ENCODE results near the gene NHSL2.
"Not testable (repeated sequence)": the region's sequence is repeated elsewhere in the genome, so short reads cannot be mapped to it uniquely, and the experiment has no call there.

Gene NHSL2

GRCh38 chrX:72041871-72042851 is 131.5 kb downstream of the NHSL2 start:
- DNase-seq (ENCODE audit: low read depth, low spot score), result no peak

- no peak for DNase-seq (ENCODE audit: low read depth, low spot score)
These were observed 132.2 kb downstream of the NHSL2 start for GRCh38 chrX:72042852-72043248.

GRCh38 chrX:72043636-72044035 is 133.0 kb downstream of the NHSL2 start:
- no peak for DNase-seq (ENCODE audit: low read depth, low spot score)

DNA sequence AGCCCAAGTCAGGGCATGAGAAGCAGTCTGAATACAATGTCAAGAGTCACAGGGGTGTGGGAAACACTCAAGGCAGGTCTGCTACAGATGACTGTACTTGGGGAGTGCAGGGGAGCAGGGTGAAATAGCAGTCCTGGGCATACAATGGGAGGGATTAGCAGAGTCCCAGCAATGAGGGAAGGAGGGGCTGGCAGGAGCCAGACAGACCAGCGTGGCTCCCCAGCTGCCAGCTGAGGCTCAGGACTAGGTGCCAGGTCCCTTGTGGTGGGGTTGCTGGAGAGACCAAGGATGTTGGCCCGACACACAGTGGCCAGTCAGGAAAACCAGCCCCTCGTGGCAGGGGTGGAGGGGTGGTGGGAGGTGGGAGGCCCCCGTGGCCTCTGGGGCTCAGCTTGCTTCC is 134.5 kb downstream of the NHSL2 start:
- no peak for DNase-seq (ENCODE audit: low read depth, low spot score)

DNA sequence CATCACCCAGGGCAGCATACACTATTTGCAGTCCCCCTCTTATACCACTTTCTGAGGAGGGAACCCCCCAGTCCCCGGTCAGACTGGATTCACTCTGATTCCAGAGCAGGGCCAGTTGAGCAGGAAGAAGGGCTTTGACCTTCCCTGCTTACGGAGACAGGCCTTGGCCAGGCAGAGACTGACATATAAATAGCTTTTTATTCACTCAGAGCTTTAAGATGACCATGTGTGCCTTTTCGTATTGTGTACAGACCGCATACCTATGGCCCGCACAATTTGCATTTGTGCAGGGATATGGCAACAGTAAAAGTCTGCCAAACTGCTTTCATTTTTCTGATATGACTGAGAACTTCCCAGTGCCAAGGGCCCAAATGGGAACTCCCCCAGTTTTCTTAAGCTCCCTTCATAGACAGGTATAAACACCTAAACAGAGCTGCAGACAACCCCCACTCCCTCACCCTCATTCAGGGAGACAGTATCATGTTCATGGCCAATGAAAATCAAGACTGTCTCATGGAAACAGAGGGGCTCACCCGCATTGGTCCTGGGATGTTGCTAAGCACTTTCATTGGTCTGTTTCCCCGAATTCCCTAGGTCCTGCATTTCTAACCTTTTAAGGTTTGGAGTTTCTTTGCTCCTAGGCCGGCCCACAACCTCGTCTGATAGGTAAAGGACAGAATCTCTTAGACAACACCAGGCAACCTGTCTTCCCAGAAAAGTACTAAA is 135.1 kb downstream of the NHSL2 start:
- no peak for DNase-seq (ENCODE audit: low read depth, low spot score)

DNA sequence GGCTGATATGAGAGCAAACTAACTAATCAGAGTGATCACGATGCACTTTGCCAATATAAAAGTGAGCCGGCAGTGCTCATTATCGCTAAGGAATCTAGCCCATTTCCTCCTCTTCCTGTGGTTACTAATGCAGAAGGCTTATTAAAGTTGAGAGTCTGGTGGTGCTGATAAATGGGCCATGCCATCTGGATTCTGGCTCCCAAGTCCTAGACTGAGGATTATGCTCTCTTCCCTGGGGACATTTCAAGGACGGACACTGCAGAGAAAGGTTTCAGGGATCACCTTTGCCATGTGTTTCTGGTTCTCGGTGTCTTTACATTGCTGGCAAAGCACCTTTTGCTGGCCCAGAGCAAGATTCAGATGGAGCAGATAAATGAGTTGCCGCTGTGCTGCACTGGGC is 135.8 kb downstream of the NHSL2 start:
- DNase-seq (ENCODE audit: low read depth, low spot score), result no peak

DNA sequence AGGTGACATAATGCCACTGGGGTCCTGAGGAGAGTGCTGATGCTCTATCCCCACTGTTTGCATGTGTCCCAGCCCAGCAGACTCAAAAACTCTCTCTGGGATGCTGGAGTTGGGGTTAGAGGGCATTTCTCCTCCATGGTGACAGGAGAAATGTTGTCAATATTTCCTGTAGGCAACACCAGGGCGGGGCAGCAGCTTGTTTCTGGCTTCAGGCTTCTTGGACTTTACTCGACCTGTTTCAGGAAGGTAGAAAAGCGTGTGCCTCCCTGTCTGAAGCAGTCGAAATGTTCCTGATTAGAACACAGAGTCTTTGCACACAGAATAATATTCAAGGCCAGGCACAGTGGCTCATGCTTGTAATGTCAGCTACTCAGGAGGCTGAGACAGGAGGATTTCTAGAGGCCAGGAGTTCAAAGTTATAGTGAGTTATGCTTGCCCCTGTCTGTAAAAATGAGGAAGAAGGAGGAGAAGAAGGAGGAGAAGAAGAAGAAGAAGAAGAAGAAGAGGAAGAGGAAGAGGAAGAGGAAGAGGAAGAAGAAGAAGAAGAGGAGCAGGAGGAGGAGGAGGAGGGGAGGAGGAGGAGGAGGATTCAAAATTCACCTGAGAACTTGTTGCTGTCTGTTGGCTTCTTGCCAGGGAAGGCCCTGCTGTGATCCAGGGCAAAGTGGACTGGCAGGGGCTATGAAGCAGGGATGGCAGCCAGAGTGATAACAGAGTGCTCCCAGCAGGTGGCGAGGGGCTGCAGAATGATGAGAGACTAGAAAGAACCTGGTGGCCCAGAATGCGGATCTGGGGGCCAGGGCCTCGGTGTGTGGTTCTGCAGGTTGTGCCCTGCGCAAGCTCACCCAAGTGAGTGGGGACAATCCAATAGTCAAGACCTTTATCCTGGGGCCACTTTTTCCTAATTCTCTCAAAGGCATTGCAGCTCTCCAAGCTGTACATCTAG is 138.1 kb downstream of the NHSL2 start:
- no peak for DNase-seq (ENCODE audit: low read depth, low spot score)

- DNase-seq (ENCODE audit: low read depth, low spot score), result no peak
These were observed 139.4 kb downstream of the NHSL2 start for GRCh38 chrX:72050011-72050410.

DNA sequence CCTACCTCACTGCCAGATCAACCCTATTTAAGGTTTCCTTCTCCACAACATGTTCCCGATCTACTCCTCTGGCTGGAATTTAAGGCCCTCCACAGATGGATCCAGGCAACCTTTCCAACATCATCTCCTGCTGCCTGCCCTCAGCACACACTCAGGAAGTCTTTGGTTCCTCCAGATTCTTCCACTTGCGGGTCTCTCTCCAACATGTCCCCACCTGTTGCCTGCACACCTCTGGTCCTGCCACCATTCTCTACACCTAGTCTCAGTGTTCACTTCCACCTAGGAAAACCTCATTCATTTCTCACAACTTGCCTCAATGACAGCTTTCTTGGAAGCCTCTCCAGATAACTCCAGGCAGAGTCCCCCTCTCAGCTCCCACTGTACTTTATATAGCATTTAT is 140.9 kb downstream of the NHSL2 start:
- DNase-seq (ENCODE audit: low read depth, low spot score), result no peak

DNA sequence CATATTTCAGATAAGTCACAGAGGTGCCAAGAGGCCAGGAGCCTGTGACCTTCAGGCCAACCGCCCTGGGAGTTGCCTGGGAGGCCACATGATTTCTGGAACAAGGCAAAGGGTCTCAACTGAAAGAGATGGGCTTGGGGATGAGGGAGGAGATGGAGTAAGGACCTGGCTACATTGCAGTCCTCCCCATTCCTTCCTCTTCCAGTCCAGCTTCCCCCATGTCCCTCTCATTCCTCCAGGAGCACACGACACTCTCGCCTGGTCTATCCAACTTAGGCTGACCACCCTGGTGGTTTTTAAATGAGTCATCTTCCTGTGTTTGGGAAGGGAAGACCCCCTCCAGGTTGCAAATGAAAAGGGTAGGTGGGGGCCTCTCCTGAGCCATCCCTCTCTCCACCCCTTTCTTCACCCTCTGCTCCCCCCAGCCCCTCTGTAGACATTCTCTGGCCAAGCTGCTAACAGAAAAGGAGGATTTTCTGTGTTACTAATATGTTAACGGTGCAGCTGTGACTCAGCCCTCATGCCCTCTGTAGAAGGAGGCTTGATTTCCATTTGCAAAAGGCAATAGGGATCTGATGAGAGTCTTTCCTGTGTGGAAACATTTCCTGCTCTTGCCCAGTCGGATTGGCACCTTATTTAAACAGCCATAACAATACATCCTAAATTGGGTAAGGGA is 141.9 kb downstream of the NHSL2 start:
- DNase-seq (ENCODE audit: low read depth, low spot score), result no peak

DNA sequence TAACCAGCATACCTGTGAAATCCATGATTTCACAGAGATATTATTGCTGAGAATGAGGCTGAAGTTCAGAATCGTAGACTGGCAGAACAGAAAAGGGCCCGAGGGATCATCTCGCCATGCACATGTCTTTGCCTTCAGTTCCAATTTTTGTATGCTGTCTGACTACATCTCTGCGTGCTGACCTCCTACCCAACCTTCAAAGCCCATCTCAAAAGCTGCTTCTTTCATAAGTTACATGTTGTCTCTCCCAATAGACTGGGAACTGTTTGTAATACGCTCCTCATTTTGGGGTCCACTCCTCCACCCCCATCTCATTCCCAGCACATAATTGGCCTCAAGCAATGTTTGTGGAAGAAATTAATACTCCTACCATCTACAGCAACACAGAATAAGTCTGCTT is 142.9 kb downstream of the NHSL2 start:
- DNase-seq (ENCODE audit: low read depth, low spot score), result no peak

- DNase-seq (ENCODE audit: low read depth, low spot score), result no peak
These were observed 144.3 kb downstream of the NHSL2 start for GRCh38 chrX:72054779-72055489.

DNA sequence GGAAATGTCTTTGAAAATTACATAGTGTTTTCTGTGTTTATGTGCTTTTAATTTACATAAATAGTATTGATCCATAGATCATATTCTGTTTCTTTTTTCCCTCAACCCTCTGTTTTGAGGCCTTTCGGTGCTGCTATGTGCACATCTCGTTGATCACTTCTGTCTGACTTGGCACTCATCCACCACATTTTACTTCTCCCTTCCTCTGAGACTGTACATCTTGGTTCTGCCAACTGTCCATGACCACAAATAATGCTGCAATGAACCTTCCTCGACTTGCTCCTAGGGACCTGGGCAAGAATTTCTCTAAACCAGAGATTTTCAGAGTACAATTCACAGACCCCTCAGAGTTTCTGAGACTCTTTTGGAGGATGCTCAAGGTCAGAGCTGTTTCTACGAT is 146.7 kb downstream of the NHSL2 start:
- no peak for DNase-seq (ENCODE audit: low read depth, low spot score)

GRCh38 chrX:72057849-72058248 is 147.2 kb downstream of the NHSL2 start:
- no peak for DNase-seq (ENCODE audit: low read depth, low spot score)

- not testable (repeated sequence) for DNase-seq (ENCODE audit: low read depth, low spot score)
These were observed 147.7 kb downstream of the NHSL2 start for GRCh38 chrX:72058346-72058745.

GRCh38 chrX:72060196-72060920 is 149.7 kb downstream of the NHSL2 start:
- no peak for DNase-seq (ENCODE audit: low read depth, low spot score)

DNA sequence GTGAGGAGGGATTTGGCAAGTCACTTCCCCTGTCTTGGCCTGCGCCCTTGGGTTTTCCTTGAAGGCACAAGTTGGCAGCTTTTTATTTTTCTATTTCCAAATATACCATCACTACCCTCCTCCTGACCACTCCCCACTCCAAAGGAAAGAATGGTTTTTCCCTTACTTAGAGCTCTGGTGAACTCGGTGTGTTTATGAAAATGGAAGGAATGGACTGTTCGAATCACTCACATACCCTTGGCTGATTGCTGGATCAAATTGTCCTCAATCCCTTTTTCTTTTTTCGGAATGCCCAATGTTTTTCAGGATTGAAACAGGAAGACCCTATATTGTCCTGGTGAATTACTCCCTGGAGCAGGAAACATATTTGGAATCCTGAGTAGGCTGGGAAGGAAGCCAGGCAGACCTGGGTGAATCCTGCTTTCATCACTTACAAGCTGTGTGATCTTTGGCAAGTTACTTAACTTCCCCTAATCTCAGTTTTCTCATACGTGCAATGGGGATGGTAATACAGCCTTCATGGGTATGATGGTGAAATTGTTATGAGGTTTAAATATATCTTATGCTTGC is 150.4 kb downstream of the NHSL2 start:
- no peak for DNase-seq (ENCODE audit: low read depth, low spot score)

DNA sequence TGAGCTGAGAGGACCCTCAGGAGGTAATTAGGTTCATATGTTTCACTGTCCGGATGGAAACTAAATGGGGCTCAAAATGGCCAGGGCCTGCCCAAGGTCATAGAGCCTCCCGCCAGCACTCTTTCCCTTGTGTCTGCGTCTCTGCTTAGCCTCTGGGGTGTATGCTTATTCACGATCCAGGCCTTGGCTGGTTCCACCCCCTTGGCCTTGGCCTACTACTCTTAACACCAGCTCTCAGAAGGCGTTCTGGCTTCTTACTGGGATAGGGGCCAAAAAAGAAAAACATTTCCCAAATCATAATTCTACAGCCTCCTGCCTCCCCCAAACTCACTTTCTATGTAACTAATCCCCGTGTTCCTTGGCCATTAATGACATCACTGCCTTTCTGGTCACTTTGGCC is 152.3 kb downstream of the NHSL2 start:
- DNase-seq (ENCODE audit: low read depth, low spot score), result no peak

DNA sequence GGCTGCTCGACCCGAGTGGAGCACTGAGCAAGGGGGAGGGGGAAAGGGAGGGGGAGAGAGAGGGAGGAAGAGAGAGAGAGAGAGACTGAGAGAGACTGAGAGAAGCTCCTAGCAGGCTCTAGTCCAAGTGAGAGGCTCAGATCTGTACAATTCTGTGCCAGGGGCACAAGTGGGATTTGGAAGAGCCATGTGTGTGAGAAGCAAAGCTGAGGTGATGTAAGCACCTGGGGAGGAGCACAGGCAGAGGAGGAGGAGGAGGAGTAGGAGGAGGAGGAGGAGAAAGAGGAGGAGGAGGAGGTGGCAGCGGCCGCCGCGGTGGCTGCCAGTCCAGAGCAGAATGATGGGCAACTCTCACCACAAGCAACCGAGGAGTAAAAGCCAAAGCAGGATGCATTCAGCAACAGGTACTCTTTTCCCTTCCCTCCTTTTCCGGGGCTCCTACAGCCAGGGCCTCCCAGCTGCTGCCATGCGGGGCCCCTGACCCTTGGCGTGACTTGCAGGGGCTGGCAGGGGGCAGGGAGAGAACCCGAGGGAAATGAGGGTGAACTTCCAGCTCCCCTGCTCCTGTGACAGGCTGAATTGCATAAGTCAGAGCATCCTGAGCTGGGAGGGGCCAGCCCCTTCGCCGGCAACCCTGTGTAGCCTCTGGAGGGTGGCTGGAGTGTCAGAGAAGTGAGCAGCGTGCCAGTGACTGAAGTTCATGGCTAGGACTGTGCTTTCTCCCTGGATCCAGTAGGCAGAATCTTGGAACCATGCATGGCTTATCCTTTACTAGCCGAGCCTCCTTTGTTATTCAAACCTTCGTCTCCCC is 158.9 kb downstream of the NHSL2 start:
- no peak for DNase-seq (ENCODE audit: low read depth, low spot score)

All from smooth muscle cell of the brain vasculature (primary cell).